Central memory CD8-positive, alpha-beta T cell (primary cell): ENCODE results near the gene CLVS2.

Experiments used
- ATAC-seq: fragments of 150-1000 bp; cut with Tn5 transposase; replicated peaks from 2 replicates; pipeline ENCODE4 v1.10.0; 2022; ENCODE audit warnings: mild to moderate bottlenecking, moderate FRiP score, moderate number of reproducible peaks; ENCODE audit not compliant: poor library complexity, severe bottlenecking; ENCODE audit errors: extremely low read depth
- DNase-seq, 2 donors: peaks; one replicate each; pipeline ENCODE4 v3.0.0; 2021; ENCODE audit warnings: low spot score in 2 of 2
- H3K27ac Mint-ChIP-seq: one replicate; pipeline ENCODE4 v1.8.0; 2022; ENCODE audit warnings: low read depth, mild to moderate bottlenecking, moderate library complexity, mixed read lengths
- H3K27me3 Mint-ChIP-seq: one replicate; pipeline ENCODE4 v1.8.0; 2022; ENCODE audit warnings: mixed read lengths
- H3K36me3 Mint-ChIP-seq: one replicate; pipeline ENCODE4 v1.8.0; 2022; ENCODE audit warnings: mild to moderate bottlenecking, moderate library complexity, mixed read lengths; ENCODE audit not compliant: insufficient read depth
- H3K4me1 Mint-ChIP-seq: one replicate; pipeline ENCODE4 v1.8.0; 2022; ENCODE audit warnings: mixed read lengths
- H3K4me3 Mint-ChIP-seq: one replicate; pipeline ENCODE4 v1.8.0; 2022; ENCODE audit warnings: mild to moderate bottlenecking, moderate library complexity, mixed read lengths
- H3K9me3 Mint-ChIP-seq: one replicate; pipeline ENCODE4 v1.8.0; 2022; ENCODE audit warnings: mixed read lengths

Gene CLVS2

GRCh38 chr6:123036648-123037047 is 40.6 kb downstream of the CLVS2 start:
- no peaks in the 10 kb centered on the region for H3K36me3 Mint-ChIP-seq
- ATAC-seq (no peak), DNase-seq (no peak)
- no peaks in the 10 kb centered on the region for H3K27me3 Mint-ChIP-seq
- no peaks in the 10 kb centered on the region for H3K4me1 Mint-ChIP-seq
- peaks cover 17% of the 10 kb centered on the region for H3K9me3 Mint-ChIP-seq
- no peak overlapping the region for H3K4me3 Mint-ChIP-seq
- H3K27ac Mint-ChIP-seq: no peak overlapping the region

- Mint-ChIP-seq H3K4me1 (no peaks in the 10 kb centered on the region), H3K27ac (no peak overlapping the region), H3K27me3 (no peaks in the 10 kb centered on the region)
Measured at GRCh38 chr6:123039431-123039830, 43.4 kb downstream of the CLVS2 start.

GRCh38 chr6:123042401-123042800 is 46.4 kb downstream of the CLVS2 start:
- Mint-ChIP-seq H3K4me3 (no peak overlapping the region), H3K36me3 (no peaks in the 10 kb centered on the region), H3K27ac (no peak overlapping the region)

More at GRCh38 chr6:123039431-123039830, 43.4 kb downstream of the CLVS2 start:
- no peak for ATAC-seq
- no peaks in the 10 kb centered on the region for H3K36me3 Mint-ChIP-seq
- H3K9me3 Mint-ChIP-seq: peaks cover 13% of the 10 kb centered on the region
- DNase-seq: no peak
- H3K4me3 Mint-ChIP-seq: no peak overlapping the region

GRCh38 chr6:123044341-123044860 is 48.4 kb downstream of the CLVS2 start:
- Mint-ChIP-seq H3K27ac (no peak overlapping the region), H3K27me3 (no peaks in the 10 kb centered on the region), H3K4me3 (no peak overlapping the region), H3K4me1 (no peaks in the 10 kb centered on the region), H3K36me3 (no peaks in the 10 kb centered on the region), H3K9me3 (peaks cover 6% of the 10 kb centered on the region)
- DNase-seq: no peak
- ATAC-seq: no peak

More at GRCh38 chr6:123042401-123042800, 46.4 kb downstream of the CLVS2 start:
- no peak for ATAC-seq
- H3K4me1 Mint-ChIP-seq: no peaks in the 10 kb centered on the region
- peaks cover 6% of the 10 kb centered on the region for H3K9me3 Mint-ChIP-seq
- DNase-seq: no peak
- H3K27me3 Mint-ChIP-seq: no peaks in the 10 kb centered on the region

GRCh38 chr6:123053602-123054225 is 57.7 kb downstream of the CLVS2 start:
- Mint-ChIP-seq H3K27ac (no peak overlapping the region), H3K4me3 (no peak overlapping the region), H3K4me1 (no peaks in the 10 kb centered on the region), H3K9me3 (peaks cover 8% of the 10 kb centered on the region), H3K36me3 (no peaks in the 10 kb centered on the region), H3K27me3 (no peaks in the 10 kb centered on the region)
- ATAC-seq (no peak), DNase-seq (no peak)

- Mint-ChIP-seq H3K4me1 (no peaks in the 10 kb centered on the region), H3K27me3 (no peaks in the 10 kb centered on the region)
- DNase-seq: no peak
Measured at GRCh38 chr6:123055256-123055655, 59.2 kb downstream of the CLVS2 start.

GRCh38 chr6:123062670-123063069 is 66.6 kb downstream of the CLVS2 start:
- H3K27ac Mint-ChIP-seq: no peak overlapping the region
- peaks cover 2% of the 10 kb centered on the region for H3K36me3 Mint-ChIP-seq
- H3K4me1 Mint-ChIP-seq: no peaks in the 10 kb centered on the region
- no peaks in the 10 kb centered on the region for H3K27me3 Mint-ChIP-seq
- no peak overlapping the region for H3K4me3 Mint-ChIP-seq
- no peak for ATAC-seq
- no peak for DNase-seq
- peaks cover 12% of the 10 kb centered on the region for H3K9me3 Mint-ChIP-seq

More at GRCh38 chr6:123055256-123055655, 59.2 kb downstream of the CLVS2 start:
- peaks cover 12% of the 10 kb centered on the region for H3K9me3 Mint-ChIP-seq
- H3K36me3 Mint-ChIP-seq: no peaks in the 10 kb centered on the region
- no peak for ATAC-seq
- H3K4me3 Mint-ChIP-seq: no peak overlapping the region
- no peak overlapping the region for H3K27ac Mint-ChIP-seq

- Mint-ChIP-seq H3K27me3 (no peaks in the 10 kb centered on the region), H3K27ac (no peak overlapping the region), H3K4me3 (no peak overlapping the region), H3K4me1 (no peaks in the 10 kb centered on the region), H3K9me3 (peaks cover 8% of the 10 kb centered on the region), H3K36me3 (peaks cover 2% of the 10 kb centered on the region)
- ATAC-seq: no peak
- DNase-seq: no peak
Measured at GRCh38 chr6:123064038-123064437, 68.0 kb downstream of the CLVS2 start.

- Mint-ChIP-seq H3K36me3 (no peaks in the 10 kb centered on the region), H3K27me3 (no peaks in the 10 kb centered on the region), H3K4me3 (no peak overlapping the region), H3K27ac (no peak overlapping the region), H3K4me1 (no peaks in the 10 kb centered on the region), H3K9me3 (peaks cover 10% of the 10 kb centered on the region)
- ATAC-seq (no peak), DNase-seq (no peak)
Measured at GRCh38 chr6:123074616-123075015, 78.6 kb downstream of the CLVS2 start.

GRCh38 chr6:123085403-123085802 is 89.4 kb downstream of the CLVS2 start:
- Mint-ChIP-seq H3K27ac (no peak overlapping the region), H3K36me3 (no peaks in the 10 kb centered on the region), H3K4me1 (no peaks in the 10 kb centered on the region), H3K9me3 (peaks cover 16% of the 10 kb centered on the region), H3K4me3 (no peak overlapping the region), H3K27me3 (no peaks in the 10 kb centered on the region)
- DNase-seq: no peak
- ATAC-seq: no peak

- Mint-ChIP-seq H3K9me3 (peaks cover 10% of the 10 kb centered on the region), H3K27ac (no peak overlapping the region), H3K4me3 (no peak overlapping the region), H3K4me1 (no peaks in the 10 kb centered on the region), H3K27me3 (no peaks in the 10 kb centered on the region), H3K36me3 (peaks cover 1% of the 10 kb centered on the region)
- no peak for ATAC-seq
- DNase-seq: no peak
Measured at GRCh38 chr6:123089226-123089625, 93.2 kb downstream of the CLVS2 start.

- H3K9me3 Mint-ChIP-seq: peaks cover 12% of the 10 kb centered on the region
- H3K27me3 Mint-ChIP-seq: no peaks in the 10 kb centered on the region
- peaks cover 1% of the 10 kb centered on the region for H3K36me3 Mint-ChIP-seq
- ATAC-seq (no peak), DNase-seq (no peak)
- H3K4me3 Mint-ChIP-seq: no peak overlapping the region
- no peaks in the 10 kb centered on the region for H3K4me1 Mint-ChIP-seq
- H3K27ac Mint-ChIP-seq: no peak overlapping the region
Measured at GRCh38 chr6:123091091-123091895, 95.3 kb downstream of the CLVS2 start.

GRCh38 chr6:123091896-123092271 is 95.8 kb downstream of the CLVS2 start:
- Mint-ChIP-seq H3K9me3 (peaks cover 12% of the 10 kb centered on the region), H3K27me3 (no peaks in the 10 kb centered on the region), H3K27ac (no peak overlapping the region), H3K36me3 (peaks cover 1% of the 10 kb centered on the region), H3K4me1 (no peaks in the 10 kb centered on the region), H3K4me3 (no peak overlapping the region)
- ATAC-seq (no peak), DNase-seq (no peak)
